GM21786 (cell line): ENCODE data around the gene CNDP2.

Source experiments
- ATAC-seq: cut with Tn5 transposase; IDR thresholded peaks from one replicate; pipeline ENCODE4 v1.9.1; 2021; ENCODE audit not compliant: unreplicated experiment

Gene CNDP2

DNA sequence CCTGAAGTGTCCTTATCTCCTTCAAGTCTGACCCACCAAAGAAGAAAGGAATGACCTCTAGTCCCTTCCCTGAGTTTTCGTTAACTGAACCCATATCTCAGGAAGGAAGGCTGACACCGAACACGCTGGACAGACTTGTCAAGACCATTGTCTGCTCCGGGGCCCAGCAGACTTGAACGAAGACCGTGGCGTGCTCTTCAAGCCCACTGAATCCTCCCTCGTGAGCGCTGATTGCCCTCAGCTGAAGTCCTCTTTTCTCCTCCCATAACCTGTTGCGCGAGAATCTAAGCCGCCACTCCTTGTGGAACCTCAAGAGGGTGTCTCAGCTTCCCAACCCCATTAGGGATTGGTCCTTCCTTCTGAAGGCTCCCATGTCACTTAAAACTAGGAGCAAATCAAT lies 37.5 kb downstream of the CNDP2 start:
- no peak for ATAC-seq

DNA sequence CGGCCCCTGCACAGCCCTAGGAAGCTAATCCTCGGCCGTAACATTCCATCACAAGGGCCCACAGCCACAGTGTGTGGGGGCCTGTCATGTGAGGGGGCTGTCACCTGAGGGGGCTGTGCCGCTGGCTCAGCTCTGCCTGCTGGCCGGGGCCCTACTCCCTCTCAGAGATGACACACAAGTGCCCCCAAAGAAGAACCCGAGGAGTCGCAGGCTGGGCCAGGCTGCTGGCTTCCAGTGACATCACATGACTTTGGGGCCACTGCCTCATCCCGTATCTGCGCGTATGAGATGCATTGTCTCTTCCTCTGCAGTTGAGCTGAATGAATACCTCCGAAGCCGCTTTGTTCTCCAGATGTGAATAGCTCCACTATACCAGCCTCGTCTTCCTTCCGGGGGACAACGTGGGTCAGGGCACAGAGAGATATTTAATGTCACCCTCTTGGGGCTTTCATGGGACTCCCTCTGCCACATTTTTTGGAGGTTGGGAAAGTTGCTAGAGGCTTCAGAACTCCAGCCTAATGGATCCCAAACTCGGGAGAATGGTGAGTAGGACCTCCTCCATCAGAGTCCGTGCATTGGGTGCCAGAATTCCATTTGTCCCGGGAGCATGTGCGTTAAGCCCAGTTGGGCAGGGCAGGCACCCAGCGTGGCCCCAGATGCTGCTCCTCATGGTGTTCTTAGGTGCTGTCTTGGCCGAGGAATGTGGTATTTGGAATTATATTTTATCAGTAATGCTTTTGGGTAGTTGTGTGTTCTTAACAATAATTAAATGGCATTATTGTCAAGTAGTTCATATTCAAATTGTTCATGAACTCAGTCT lies 38.2 kb downstream of the CNDP2 start, which contains the start of gene CNDP1:
TSS of gene CNDP1 (plus strand) at position 351 of the 820 bp plus-strand sequence. CDS start at position 519, 168 bp downstream.
- no peak for ATAC-seq

DNA sequence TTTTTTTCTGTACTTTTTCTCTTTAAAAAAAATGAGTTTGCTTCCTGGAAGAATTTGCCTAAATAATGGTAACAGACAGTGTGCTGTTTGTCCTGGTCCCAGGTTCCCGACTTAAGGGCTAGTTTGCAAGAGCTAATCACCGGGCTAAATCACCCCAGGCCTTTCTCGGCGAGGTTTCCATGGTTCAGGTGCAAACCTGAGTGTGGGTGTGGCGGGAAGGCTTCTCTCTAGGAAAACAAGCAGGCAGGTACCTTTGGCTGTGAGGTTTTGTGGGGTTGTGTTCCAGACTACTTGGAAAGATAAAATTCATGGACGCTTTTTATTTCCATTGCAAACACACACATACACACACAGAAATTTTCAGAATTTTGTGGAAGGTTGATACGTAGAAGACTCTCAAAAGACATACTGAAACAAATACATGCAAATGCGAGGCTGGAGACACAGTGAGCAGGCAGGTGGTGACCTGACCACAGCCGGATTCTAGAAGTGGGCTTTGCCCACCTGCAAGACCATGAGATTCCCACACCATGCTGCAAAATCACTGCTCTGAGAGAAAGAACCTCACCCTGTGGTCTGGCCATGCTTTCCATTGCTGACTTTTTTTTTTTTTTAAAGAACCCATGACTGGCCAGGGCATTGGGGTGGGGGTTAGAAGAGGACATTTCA lies 39.0 kb downstream of the CNDP2 start:
- ATAC-seq: no peak

DNA sequence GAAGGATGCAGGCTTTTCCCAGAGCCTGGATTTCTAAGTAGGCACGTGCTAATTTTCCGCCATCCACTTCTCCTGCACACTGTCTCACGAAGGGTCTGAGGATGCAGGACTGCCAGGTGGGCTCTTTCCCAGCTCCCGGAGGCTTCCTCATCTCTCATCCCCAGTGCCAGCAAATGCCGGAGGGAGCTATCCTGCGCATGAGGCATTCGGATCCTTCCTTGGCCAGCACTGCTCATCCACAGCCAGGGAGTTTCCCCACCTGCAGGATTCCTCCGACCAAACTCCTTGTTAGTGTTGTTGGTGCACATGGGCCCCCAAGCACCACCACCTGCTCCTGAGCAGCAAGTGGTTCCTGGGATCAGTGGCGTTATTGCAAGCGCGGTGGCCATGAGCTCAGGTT lies 43.1 kb downstream of the CNDP2 start:
- no peak for ATAC-seq

DNA sequence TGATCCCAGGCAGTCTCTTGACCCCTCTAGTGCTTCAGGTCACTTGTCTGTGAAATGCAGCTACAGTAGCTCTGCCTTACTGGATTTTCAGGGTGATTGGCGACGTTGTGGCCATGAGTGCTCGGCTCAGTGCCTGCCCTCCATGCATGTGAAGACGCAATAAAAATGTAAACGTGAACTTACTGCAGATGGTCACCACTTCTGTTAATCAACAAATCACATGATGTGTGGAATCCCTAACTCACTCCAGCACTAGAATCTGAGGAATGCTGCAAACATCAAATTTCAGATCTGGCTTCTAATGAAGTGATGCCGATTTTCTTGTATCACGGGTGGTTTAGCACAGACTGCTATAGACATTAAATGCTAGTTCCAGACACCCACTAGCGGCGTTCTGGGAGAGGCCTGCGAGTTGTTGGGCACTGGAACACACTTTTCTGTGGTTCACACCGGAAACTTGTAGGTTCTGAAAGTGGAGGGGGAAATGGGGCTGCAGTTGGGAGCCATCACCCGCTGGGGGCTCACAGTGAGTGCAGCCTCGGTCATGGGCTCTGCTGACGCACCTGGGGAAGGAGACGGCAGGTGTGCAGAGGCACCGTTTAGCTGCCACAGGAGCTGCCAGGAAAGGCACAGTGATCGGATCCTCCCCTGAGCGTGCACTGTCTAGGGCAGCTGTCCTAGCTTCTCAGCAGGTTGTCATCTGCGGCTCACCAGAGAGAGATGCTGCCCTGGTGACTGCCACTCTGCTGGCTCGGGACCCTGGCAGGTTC lies 44.7 kb downstream of the CNDP2 start:
- no peak for ATAC-seq

DNA sequence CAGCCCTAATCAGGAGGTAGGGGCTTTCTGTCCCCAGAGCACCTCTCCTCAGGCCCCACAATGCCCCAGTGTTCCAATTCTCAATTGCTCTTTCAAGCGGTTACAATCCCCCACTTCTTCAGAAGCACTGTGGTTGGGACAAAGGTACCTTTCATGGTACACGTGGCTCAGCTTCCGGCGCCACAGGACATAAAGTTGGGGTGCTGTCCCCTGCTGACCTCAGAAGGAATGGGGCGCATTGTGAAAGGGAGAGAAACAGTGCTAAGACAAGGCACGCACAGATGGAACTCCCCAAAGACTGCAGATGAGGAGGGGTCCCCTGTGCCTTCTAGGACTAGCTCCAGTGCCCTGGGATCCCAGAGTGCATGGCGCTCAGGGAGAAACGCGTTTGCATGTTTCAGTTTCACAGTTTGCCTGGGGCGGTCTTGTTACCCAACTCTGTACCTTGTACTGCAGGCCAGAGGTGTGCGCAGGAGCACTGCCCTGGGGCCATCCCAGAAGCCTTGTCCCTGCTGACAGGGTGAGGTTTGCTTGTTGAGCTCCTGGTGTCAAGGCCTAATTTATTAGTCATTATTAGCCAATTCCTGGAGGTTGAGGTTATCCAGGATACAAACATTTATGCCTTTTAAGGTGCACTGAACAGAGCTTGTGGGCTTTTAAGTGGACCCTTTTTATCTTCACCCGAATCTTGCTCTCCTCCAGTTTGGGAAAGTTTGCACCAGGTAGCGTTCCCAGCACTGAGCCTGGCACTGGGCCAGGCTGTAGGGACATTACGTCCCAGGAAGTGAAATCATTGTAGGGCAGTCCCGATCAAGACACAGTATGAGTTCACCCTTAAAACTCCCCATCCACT lies 45.8 kb downstream of the CNDP2 start:
- no peak for ATAC-seq

DNA sequence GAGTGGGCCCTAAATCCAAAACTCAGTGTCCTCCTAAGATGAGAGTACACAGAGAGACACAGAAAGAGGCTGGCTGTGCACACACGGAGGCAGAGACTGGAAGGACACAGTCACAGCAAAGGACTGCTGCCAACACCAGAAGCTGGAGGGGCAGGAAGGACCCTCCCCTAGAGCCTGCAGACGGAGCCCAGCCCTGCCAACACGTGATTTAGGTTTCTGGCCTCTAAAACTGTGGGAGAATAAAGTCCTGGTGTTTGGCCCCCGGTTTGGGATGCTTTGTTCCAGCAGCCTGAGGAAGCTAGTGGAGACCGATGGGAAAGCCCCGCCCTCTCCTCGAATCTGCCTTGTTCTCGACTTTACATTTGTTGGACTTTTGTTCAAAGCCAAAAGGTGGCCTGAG lies 48.7 kb downstream of the CNDP2 start:
- ATAC-seq: no peak

DNA sequence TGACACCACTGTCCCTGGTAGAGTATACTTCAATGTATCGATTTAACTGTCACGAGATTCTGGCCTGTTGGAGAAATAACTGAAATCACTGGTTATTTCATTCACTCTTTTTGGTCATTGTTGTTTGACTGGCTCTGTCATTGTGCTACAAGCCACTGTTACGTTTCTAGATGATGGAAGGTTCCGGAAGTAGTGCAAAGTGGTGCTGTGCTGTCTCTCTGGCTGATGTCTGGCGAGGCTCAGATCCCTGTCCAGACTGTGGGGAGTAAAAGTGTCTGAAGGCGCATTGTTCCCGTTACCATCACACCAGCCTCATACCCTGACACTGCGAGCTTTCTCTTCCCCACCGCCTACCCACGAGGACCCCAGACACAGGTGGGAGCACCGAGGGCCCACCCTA lies 49.8 kb downstream of the CNDP2 start:
- ATAC-seq: no peak

DNA sequence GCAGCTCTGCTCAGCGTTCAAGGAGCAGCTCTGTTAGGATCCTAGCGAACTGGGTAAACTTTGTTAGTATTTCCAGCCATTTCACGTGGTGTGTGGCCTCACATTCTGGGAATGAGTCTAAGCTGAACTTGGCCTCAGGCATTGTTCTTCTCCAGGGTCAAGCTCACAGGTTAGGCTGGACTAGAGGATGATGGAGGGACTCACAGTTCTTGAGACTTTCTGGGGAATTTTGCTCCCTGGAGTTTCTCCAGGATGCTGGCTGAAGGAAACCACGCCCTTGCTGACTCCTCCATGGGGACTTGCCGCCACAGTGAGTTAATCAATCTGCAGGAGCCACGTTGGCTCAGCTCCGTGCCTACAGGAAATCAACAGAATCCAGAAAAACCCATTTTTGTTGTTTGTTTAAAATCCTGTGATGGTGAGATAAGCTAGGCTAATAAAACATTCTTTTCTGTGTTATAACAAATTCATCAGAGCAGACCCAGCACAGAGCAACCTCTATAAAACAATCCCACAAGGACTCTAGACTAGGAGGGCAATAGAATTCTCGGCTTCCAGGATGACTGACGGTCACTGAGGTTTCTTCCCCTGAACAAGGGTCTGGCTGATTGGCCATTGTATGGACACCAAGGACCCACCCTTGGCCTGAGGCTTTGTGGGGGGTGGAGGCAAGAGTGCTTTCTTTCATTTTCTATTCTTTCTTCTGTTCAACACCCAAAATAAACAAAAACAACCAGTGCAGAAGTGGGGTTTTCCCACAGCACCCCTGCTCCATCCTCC lies 50.8 kb downstream of the CNDP2 start:
- no peak for ATAC-seq

DNA sequence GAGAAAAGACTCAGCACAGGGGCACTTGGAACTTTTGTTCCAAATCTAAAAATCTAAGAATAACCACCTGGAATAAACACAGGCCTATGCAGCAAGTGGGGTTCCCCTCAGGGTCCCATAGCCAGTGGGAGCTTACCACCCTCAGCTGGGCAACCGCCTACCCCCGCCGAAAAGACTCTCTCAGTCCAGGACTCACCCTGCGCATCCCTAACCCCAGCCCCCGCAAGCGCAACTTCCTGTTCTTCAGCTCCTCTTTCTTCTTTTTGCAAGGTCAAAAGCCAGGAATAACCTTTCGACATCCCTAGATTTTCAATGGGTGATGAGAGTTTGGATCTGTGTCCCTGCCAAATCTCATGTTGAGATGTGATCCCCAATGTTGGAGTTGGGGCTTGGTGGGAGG lies 51.7 kb downstream of the CNDP2 start:
- no peak for ATAC-seq

DNA sequence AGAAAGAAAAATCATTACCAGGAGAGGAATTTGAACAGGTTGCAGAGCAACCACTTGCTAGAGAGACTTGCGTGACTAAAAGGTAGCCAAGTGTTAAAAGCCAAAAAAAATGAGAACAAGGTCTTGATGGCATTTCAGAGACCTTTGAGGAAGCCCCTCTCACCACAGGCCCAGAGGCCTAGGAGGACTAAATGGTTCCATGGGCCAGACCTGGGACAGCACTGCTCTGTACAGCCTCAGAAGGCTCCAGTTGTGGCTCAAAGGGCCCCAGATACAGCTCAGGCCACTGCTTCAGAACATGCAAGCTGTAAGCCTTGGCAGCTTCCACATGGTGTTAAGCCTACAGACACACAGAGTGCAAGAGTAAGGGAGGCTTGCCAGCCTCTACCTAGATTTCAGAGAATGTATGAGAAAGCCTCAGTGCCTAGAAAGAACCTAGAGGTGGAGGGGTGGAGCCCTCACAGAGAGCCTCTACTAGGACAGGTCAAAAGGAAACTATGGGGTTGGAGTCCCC lies 53.5 kb downstream of the CNDP2 start:
- no peak for ATAC-seq

DNA sequence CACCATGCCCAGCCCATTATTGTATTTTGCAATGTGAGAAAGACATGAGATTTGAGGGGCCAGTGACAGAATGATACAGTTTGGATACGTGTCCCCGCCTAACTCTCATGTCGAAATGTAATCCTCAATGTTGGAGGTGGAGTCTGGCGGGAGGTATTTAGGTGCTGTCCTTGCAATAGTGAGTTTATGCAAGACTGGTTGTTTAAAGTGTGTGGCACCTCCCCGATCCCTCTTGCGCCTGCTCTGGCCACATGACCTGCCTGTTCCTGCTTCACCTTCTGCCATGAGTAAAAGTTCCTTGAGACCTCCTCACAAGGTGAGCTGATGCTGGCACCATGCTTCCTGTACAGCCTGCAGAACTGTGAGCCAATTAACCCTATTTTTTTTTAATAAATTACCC lies 54.7 kb downstream of the CNDP2 start:
- ATAC-seq: no peak

DNA sequence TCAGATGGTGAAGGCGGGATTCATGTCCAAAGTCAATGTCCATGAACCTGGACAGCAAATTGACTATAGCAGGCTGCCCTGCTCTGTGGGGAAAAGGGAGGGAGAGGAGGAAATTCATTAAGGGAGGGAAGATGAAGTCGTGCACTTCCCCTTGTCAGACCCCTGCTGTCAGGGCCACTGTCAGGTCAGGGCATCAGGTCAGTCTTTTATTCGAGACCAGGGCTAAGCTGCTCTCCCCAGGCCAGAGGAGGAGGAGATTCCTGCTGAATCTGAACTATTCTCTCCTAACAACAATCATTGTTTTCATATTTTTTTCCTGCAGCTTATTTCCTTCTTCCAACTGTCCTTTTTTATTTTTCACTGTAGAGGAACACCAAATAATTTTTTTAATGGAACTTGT lies 55.3 kb downstream of the CNDP2 start:
- no peak for ATAC-seq

DNA sequence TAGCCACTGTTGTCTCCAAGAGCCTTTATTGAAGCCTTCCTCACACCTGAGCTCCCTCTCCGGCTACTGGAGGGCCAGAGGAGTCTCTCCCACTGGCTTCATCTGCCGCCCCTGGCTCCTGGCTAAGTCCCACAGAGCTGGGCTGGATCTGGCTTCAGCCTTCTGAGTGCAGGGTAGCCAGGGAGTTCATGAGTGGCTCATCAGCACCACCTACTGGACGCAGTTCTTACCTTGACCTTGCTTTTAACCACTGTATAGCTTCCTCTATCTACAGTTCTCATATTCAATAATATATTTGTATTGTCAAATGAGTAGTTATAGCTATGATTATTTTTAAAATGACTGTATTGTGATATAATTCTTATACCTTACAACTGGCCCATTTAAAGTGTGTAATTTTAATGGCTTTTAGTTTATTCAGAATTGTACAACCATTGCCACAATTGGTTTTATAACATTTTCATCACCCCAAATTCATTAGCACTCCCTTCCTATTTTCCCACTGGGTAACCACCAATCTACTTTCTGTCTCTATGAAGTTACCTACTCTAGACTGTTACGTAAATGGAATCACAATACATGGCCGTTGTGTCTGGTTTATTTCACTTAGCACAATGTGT lies 55.9 kb downstream of the CNDP2 start:
- ATAC-seq: peak; percentile 100

DNA sequence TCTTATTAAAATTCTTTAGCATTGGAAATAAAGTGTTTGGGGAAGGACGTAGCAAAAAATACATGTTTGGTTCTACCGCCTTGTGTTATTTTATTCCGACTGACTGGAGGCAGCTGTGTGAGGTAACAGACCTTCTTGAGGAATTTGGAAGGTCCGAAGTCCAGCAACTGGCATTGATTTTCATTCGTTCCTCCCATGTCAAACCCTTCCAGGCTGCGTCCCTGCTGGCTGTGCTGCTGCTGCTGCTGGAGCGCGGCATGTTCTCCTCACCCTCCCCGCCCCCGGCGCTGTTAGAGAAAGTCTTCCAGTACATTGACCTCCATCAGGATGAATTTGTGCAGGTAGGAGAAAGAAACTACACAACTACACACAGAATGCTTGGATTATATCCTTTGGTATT lies 60.0 kb downstream of the CNDP2 start:
- ATAC-seq: no peak

DNA sequence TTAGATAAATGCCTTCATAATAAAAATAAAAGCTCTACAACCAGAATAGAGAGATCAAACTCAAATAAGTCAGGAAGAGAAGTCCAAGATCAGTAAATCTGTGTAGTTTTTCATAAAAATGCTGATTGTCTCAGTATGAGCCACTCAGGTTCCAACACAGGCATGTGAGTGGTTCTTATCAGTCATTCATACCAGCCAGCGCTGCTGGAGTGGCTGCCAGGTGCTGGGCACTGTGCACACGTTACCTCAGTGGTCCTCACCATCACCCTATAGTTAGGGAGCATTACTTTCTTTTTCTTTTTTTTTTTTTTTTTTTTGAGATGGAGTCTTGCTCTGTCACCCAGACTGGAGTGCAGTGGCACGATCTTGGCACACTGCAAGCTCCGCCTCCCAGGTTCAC lies 61.9 kb downstream of the CNDP2 start:
- no peak for ATAC-seq

DNA sequence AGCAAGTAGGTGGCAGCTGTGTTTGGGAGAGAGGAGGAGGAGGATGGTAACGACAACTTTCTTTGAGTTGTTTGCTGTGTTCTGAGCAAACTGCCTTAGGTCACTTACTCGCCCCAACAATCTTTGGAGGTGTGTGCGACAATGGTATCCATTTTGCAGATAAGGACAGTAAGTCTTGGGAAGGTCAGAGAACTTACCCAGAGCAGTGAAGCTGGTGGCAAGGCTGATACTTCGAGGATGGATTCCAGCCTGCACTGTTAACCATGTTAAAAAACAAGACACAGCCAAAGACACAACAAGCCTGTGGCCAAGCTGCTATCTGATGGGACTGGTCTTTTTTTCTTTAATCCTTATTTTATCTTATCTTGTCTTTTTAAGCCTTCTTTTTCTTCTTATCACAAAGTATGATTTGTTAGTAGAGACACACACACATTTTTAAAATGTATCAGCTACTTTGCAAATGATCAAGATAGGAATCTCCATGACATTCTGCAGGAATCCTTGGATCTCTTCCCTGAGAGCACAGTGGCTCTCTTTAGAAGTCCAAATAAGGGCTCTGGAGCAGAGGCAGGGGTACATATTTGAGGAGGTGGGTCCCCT lies 66.1 kb downstream of the CNDP2 start:
- ATAC-seq: no peak

DNA sequence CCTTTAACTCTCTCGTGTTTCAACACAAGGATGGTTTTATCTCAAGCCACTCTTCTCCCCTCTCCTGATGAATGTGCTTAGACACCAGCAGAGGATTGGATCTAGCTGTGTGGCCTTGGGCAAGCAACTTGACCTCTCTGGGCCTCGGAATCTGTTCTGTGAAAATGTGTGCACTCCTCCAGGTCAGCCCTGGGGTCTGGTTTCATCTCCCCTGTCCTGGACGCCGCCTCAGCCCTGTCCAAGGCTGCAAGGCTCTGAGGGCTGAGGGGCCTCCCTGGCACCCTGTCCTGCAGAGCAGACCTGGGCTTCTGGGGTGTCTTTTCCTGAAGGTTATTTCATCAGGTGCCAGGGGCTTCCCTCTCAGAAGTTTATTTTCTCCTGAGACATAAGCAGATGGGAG lies 66.6 kb downstream of the CNDP2 start:
- ATAC-seq: no peak

DNA sequence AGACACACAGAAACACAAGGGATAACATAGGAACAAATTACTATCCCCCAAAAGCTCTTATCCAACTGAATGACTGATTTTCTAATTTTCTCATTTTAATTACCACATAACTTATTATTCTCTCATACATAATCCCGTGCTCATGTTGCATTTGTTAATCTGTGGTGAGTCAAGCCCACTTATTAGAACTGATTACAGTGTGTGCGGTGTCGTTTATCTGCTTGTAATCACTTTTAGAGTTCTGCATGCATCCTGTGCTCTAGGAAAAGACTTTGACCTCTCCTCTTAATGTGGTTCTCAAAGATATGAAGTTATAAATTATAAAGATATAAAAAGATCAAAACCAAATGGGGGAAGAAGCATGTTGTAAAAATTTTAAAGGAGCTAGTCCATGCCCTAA lies 67.8 kb downstream of the CNDP2 start:
- no peak for ATAC-seq
